Sigmoid colon (tissue), 3 donors: Measurements from ENCODE around the gene LRRC7.

Experiments used
- CTCF ChIP-seq, 4 experiments: fragments of 450-650 bp in 3 of 4; fragments of 200-600 bp in 1 of 4; IDR thresholded peaks; one replicate each; pipeline ENCODE4 v1.5.1; 2016 to 2019; ENCODE audit warnings: antibody characterized with exemption in 4 of 4, mild to moderate bottlenecking in 3 of 4, moderate library complexity in 2 of 4
- POLR2A ChIP-seq, 2 donors: fragments of 450-650 bp; IDR thresholded peaks; one replicate each; pipeline ENCODE4 v1.6.1; 2016; ENCODE audit warnings: antibody characterized with exemption in 2 of 2, mild to moderate bottlenecking in 2 of 2, moderate library complexity in 2 of 2

GRCh38 chr1:69533343-69533742, 34.4 kb upstream of the LRRC7 start:
- TF ChIP-seq POLR2A (IDR thresholded peaks at IDR 0.05), result no peak
- TF ChIP-seq CTCF (IDR thresholded peaks at IDR 0.05), result no peak
